H1 (cell line): ENCODE results near the gene LEFTY2. TPM values are rescaled to one million over a fixed set of nuclear protein-coding genes. Genes with fewer than 3 reads are reported as not detected.

ENCODE experiments used
- CTBP2 ChIP-seq: IDR thresholded peaks from 2 replicates; pipeline ENCODE4 v1.7.0; 2011; ENCODE audit warnings: borderline replicate concordance, mild to moderate bottlenecking, moderate library complexity, mixed read lengths, low read length; ENCODE audit not compliant: insufficient read depth, insufficient read length
- GABPA ChIP-seq: IDR thresholded peaks from 2 replicates; pipeline ENCODE4 v1.6.1; 2011; ENCODE audit warnings: mild to moderate bottlenecking, low read length, moderate library complexity, borderline replicate concordance; ENCODE audit not compliant: insufficient read depth
- HDAC2 ChIP-seq, 2 experiments: fragments of 300-600 bp in 1 of 2; sonication (generic) in 1 of 2; IDR thresholded peaks; 2 replicates each; pipeline ENCODE4 v1.6.1; 2011 to 2012; ENCODE audit warnings: low read depth in 2 of 2, low read length in 2 of 2, mild to moderate bottlenecking in 2 of 2, moderate library complexity in 2 of 2, borderline replicate concordance in 1 of 2, inconsistent platforms in 1 of 2
- KDM4A ChIP-seq: IDR thresholded peaks from one replicate; pipeline ENCODE4 v1.7.1; 2012; ENCODE audit warnings: low read depth, mild to moderate bottlenecking, moderate library complexity, low read length, inconsistent platforms; ENCODE audit not compliant: severe bottlenecking
- SP1 ChIP-seq: IDR thresholded peaks from 2 replicates; pipeline ENCODE4 v1.6.1; 2011; ENCODE audit warnings: low read depth, low read length
- TCF12 ChIP-seq: IDR thresholded peaks from 2 replicates; pipeline ENCODE4 v1.6.1; 2011; ENCODE audit warnings: low read depth, mild to moderate bottlenecking, low read length
- polyA plus RNA-seq, 7 experiments: library from polyadenylated mRNA; depleted of rRNA in 3 of 7; stranded (reverse) in 5 of 7; unstranded in 2 of 7; fragments of >200 nt in 5 of 7; fragments of 200-250 nt in 2 of 7; gene quantifications; 1 replicate in 5 of 7; 2 replicates in 1 of 7; 4 replicates in 1 of 7; pipeline versions ENCODE4 v1.2.1 to v1.2.3, GENCODE V29; 2011 to 2013; ENCODE audit warnings: missing spikeins in 2 of 7, mixed read lengths in 2 of 7
- total RNA-seq: library from RNA; stranded (reverse); fragmentation: NEBNext Ultra II Directional; extraction: Animal tissue kit (Norgen Biotek cat#: 25700); gene quantifications from 2 replicates; pipeline ENCODE4 v1.2.1, GENCODE V29; 2021
- TF ChIP-seq, protein P1 (sequence below): fragments of 300-600 bp; sonication (generic); IDR thresholded peaks from 2 replicates; pipeline ENCODE4 v1.7.1; 2012; ENCODE audit warnings: low read length, moderate library complexity, mild to moderate bottlenecking, inconsistent platforms; ENCODE audit not compliant: insufficient replicate concordance

LEFTY2 gene
- total and polyA plus RNA-seq, 2 of the 8 experiments (the other 6 are each of a cell fraction or from before 2014, with no cell fraction given), result 2.6 to 4.3 TPM

DNA sequence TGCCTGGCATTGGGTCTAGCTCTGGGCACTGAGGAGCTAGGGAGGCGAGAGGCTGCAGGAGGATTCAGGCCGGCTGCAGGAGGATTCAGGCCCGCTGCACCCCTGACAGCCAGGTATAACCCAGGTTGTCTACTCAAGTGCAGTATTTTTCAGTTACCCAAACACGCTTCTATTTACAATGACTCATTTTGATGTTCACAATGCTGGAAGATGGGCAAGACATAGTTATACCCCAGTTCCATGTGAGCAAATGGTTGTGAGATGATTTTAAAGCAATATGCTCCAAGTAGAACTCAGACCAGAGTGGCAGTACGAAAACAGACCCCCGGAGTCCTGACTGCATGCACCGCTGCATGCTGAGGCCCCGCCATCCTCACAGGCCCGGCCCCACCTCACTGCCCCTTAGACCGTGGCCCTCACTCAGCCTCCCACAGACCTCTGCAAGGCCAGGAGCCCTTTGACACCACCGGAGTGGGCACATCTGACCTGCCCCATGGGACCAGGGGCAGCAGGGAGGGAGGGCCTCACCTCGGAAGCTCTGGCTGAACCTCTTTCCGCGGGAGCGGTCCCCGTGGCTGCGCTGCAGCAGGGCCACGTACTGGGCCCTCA lies 52.6 kb downstream of the LEFTY2 start (continued):
- TF ChIP-seq CTBP2 (no peak), GABPA (no peak), KDM4A (no peak), TCF12 (no peak), HDAC2 (IDR thresholded peaks at IDR 0.05; ENCODE audit: borderline replicate concordance in 1 of 2, low read depth in 2 of 2, low read length in 2 of 2) (no peak), SP1 (no peak)
- TF ChIP-seq, protein P1, sequence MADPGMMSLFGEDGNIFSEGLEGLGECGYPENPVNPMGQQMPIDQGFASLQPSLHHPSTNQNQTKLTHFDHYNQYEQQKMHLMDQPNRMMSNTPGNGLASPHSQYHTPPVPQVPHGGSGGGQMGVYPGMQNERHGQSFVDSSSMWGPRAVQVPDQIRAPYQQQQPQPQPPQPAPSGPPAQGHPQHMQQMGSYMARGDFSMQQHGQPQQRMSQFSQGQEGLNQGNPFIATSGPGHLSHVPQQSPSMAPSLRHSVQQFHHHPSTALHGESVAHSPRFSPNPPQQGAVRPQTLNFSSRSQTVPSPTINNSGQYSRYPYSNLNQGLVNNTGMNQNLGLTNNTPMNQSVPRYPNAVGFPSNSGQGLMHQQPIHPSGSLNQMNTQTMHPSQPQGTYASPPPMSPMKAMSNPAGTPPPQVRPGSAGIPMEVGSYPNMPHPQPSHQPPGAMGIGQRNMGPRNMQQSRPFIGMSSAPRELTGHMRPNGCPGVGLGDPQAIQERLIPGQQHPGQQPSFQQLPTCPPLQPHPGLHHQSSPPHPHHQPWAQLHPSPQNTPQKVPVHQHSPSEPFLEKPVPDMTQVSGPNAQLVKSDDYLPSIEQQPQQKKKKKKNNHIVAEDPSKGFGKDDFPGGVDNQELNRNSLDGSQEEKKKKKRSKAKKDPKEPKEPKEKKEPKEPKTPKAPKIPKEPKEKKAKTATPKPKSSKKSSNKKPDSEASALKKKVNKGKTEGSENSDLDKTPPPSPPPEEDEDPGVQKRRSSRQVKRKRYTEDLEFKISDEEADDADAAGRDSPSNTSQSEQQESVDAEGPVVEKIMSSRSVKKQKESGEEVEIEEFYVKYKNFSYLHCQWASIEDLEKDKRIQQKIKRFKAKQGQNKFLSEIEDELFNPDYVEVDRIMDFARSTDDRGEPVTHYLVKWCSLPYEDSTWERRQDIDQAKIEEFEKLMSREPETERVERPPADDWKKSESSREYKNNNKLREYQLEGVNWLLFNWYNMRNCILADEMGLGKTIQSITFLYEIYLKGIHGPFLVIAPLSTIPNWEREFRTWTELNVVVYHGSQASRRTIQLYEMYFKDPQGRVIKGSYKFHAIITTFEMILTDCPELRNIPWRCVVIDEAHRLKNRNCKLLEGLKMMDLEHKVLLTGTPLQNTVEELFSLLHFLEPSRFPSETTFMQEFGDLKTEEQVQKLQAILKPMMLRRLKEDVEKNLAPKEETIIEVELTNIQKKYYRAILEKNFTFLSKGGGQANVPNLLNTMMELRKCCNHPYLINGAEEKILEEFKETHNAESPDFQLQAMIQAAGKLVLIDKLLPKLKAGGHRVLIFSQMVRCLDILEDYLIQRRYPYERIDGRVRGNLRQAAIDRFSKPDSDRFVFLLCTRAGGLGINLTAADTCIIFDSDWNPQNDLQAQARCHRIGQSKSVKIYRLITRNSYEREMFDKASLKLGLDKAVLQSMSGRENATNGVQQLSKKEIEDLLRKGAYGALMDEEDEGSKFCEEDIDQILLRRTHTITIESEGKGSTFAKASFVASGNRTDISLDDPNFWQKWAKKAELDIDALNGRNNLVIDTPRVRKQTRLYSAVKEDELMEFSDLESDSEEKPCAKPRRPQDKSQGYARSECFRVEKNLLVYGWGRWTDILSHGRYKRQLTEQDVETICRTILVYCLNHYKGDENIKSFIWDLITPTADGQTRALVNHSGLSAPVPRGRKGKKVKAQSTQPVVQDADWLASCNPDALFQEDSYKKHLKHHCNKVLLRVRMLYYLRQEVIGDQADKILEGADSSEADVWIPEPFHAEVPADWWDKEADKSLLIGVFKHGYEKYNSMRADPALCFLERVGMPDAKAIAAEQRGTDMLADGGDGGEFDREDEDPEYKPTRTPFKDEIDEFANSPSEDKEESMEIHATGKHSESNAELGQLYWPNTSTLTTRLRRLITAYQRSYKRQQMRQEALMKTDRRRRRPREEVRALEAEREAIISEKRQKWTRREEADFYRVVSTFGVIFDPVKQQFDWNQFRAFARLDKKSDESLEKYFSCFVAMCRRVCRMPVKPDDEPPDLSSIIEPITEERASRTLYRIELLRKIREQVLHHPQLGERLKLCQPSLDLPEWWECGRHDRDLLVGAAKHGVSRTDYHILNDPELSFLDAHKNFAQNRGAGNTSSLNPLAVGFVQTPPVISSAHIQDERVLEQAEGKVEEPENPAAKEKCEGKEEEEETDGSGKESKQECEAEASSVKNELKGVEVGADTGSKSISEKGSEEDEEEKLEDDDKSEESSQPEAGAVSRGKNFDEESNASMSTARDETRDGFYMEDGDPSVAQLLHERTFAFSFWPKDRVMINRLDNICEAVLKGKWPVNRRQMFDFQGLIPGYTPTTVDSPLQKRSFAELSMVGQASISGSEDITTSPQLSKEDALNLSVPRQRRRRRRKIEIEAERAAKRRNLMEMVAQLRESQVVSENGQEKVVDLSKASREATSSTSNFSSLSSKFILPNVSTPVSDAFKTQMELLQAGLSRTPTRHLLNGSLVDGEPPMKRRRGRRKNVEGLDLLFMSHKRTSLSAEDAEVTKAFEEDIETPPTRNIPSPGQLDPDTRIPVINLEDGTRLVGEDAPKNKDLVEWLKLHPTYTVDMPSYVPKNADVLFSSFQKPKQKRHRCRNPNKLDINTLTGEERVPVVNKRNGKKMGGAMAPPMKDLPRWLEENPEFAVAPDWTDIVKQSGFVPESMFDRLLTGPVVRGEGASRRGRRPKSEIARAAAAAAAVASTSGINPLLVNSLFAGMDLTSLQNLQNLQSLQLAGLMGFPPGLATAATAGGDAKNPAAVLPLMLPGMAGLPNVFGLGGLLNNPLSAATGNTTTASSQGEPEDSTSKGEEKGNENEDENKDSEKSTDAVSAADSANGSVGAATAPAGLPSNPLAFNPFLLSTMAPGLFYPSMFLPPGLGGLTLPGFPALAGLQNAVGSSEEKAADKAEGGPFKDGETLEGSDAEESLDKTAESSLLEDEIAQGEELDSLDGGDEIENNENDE, result no peak
